Muscle layer of duodenum (tissue), 2 donors: ENCODE measurements around the gene KRT83.

Experiments
- H3K27ac ChIP-seq: one replicate; pipeline ENCODE4 v1.7.0; 2013; ENCODE audit warnings: mild to moderate bottlenecking, low read length
- H3K27me3 ChIP-seq: one replicate; pipeline ENCODE4 v1.7.0; 2013; ENCODE audit warnings: low read depth, mild to moderate bottlenecking, control low read depth, low read length
- H3K36me3 ChIP-seq, 2 donors: one replicate each; pipeline ENCODE4 v1.7.0; 2013; ENCODE audit warnings: low read length in 2 of 2, control low read depth in 1 of 2, mild to moderate bottlenecking in 1 of 2; ENCODE audit not compliant: insufficient read depth in 2 of 2, control insufficient read depth in 1 of 2
- H3K4me1 ChIP-seq, 2 donors: one replicate each; pipeline ENCODE4 v1.7.0; 2013; ENCODE audit warnings: low read length in 2 of 2, mild to moderate bottlenecking in 2 of 2, control low read depth in 1 of 2, moderate library complexity in 1 of 2; ENCODE audit not compliant: insufficient read depth in 2 of 2, control insufficient read depth in 1 of 2
- H3K4me3 ChIP-seq, 2 donors: one replicate each; pipeline ENCODE4 v1.7.0; 2013; ENCODE audit warnings: low read length in 2 of 2, low read depth in 1 of 2, mild to moderate bottlenecking in 1 of 2
- H3K9me3 ChIP-seq, 2 donors: one replicate each; pipeline ENCODE4 v1.7.0; 2013; ENCODE audit warnings: low read length in 2 of 2, control low read depth in 1 of 2, mild to moderate bottlenecking in 1 of 2; ENCODE audit not compliant: control insufficient read depth in 1 of 2
- donor health status: healthy.

KRT83 gene

GRCh38 chr12:52320784-52321400 is at the start of gene KRT83:
Gene KRT83 (minus strand): TSS chr12:52321398. CDS start chr12:52321335, 63 bp downstream.
- H3K36me3 ChIP-seq: no peaks in the 10 kb centered on the region
- no peaks in the 10 kb centered on the region for H3K4me1 ChIP-seq
- H3K27me3 ChIP-seq: peaks cover 12% of the 10 kb centered on the region
- no peaks in the 10 kb centered on the region for H3K9me3 ChIP-seq
- no peak within 1 kb of the TSS for H3K27ac ChIP-seq
- no peak within 1 kb of the TSS for H3K4me3 ChIP-seq

GRCh38 chr12:52369809-52370208 is 48.6 kb upstream of the KRT83 start:
- no peak overlapping the region for H3K4me3 ChIP-seq
- H3K27ac ChIP-seq: no peak overlapping the region
- no peaks in the 10 kb centered on the region for H3K36me3 ChIP-seq
- H3K9me3 ChIP-seq: peaks cover 0 to 2% of the 10 kb centered on the region in 2 donors
- H3K27me3 ChIP-seq: no peaks in the 10 kb centered on the region
- peaks cover 0 to 11% of the 10 kb centered on the region in 2 donors for H3K4me1 ChIP-seq

- H3K4me1 ChIP-seq: peaks cover 0 to 11% of the 10 kb centered on the region in 2 donors
- no peaks in the 10 kb centered on the region for H3K27me3 ChIP-seq
- H3K36me3 ChIP-seq: no peaks in the 10 kb centered on the region
- H3K9me3 ChIP-seq: peaks cover 0 to 2% of the 10 kb centered on the region in 2 donors
- no peak overlapping the region for H3K4me3 ChIP-seq
- no peak overlapping the region for H3K27ac ChIP-seq
These were observed 48.0 kb upstream of the KRT83 start for GRCh38 chr12:52369211-52369610.

GRCh38 chr12:52368508-52368907 is 47.3 kb upstream of the KRT83 start:
- H3K4me1 ChIP-seq: peaks cover 0 to 11% of the 10 kb centered on the region in 2 donors
- no peaks in the 10 kb centered on the region for H3K27me3 ChIP-seq
- H3K9me3 ChIP-seq: no peaks in the 10 kb centered on the region
- no peak overlapping the region for H3K27ac ChIP-seq
- no peak overlapping the region for H3K4me3 ChIP-seq
- H3K36me3 ChIP-seq: no peaks in the 10 kb centered on the region

- H3K27me3 ChIP-seq: no peaks in the 10 kb centered on the region
- peaks cover 0 to 11% of the 10 kb centered on the region in 2 donors for H3K4me1 ChIP-seq
- H3K36me3 ChIP-seq: no peaks in the 10 kb centered on the region
- H3K27ac ChIP-seq: no peak overlapping the region
- H3K4me3 ChIP-seq: no peak overlapping the region
- H3K9me3 ChIP-seq: no peaks in the 10 kb centered on the region
These were observed 46.7 kb upstream of the KRT83 start for GRCh38 chr12:52367876-52368275.

GRCh38 chr12:52366738-52367485 is 45.7 kb upstream of the KRT83 start, which contains the start of gene KRT85:
Gene KRT85 (minus strand): TSS chr12:52367481. CDS start chr12:52367405, 76 bp downstream.
- no peaks in the 10 kb centered on the region for H3K9me3 ChIP-seq
- H3K4me1 ChIP-seq: peaks cover 0 to 10% of the 10 kb centered on the region in 2 donors
- no peak within 1 kb of the TSS for H3K27ac ChIP-seq
- H3K27me3 ChIP-seq: no peaks in the 10 kb centered on the region
- H3K36me3 ChIP-seq: no peaks in the 10 kb centered on the region
- no peak within 1 kb of the TSS for H3K4me3 ChIP-seq

GRCh38 chr12:52364901-52365489 is 43.8 kb upstream of the KRT83 start:
- H3K4me1 ChIP-seq: no peaks in the 10 kb centered on the region
- no peaks in the 10 kb centered on the region for H3K27me3 ChIP-seq
- no peak overlapping the region for H3K27ac ChIP-seq
- H3K36me3 ChIP-seq: no peaks in the 10 kb centered on the region
- H3K9me3 ChIP-seq: no peaks in the 10 kb centered on the region
- no peak overlapping the region for H3K4me3 ChIP-seq

GRCh38 chr12:52364061-52364460 is 42.9 kb upstream of the KRT83 start:
- H3K27me3 ChIP-seq: no peaks in the 10 kb centered on the region
- H3K4me1 ChIP-seq: no peaks in the 10 kb centered on the region
- no peak overlapping the region for H3K4me3 ChIP-seq
- H3K36me3 ChIP-seq: no peaks in the 10 kb centered on the region
- H3K27ac ChIP-seq: no peak overlapping the region
- no peaks in the 10 kb centered on the region for H3K9me3 ChIP-seq

GRCh38 chr12:52363111-52363679 is 42.0 kb upstream of the KRT83 start:
- H3K4me3 ChIP-seq: no peak overlapping the region
- H3K27ac ChIP-seq: no peak overlapping the region
- no peaks in the 10 kb centered on the region for H3K9me3 ChIP-seq
- H3K4me1 ChIP-seq: no peaks in the 10 kb centered on the region
- H3K36me3 ChIP-seq: no peaks in the 10 kb centered on the region
- H3K27me3 ChIP-seq: no peaks in the 10 kb centered on the region

GRCh38 chr12:52362118-52362726 is 41.0 kb upstream of the KRT83 start:
- Histone ChIP-seq H3K36me3 (no peaks in the 10 kb centered on the region), H3K27me3 (no peaks in the 10 kb centered on the region), H3K4me1 (no peaks in the 10 kb centered on the region), H3K4me3 (no peak overlapping the region), H3K27ac (no peak overlapping the region), H3K9me3 (no peaks in the 10 kb centered on the region)

- H3K4me3 ChIP-seq: no peak overlapping the region
- no peak overlapping the region for H3K27ac ChIP-seq
- H3K4me1 ChIP-seq: no peaks in the 10 kb centered on the region
- no peaks in the 10 kb centered on the region for H3K36me3 ChIP-seq
- H3K27me3 ChIP-seq: no peaks in the 10 kb centered on the region
- H3K9me3 ChIP-seq: no peaks in the 10 kb centered on the region
These were observed 40.4 kb upstream of the KRT83 start for GRCh38 chr12:52361553-52361952.
